C4-2B (cell line): ENCODE results near the gene RPS17.
A peak's percentile ranks its signal among the peaks of the same experiment; 100 is the strongest.

Source experiments
- H3K27ac ChIP-seq: fragments of 450-650 bp; 2 replicates; pipeline ENCODE4 v1.5.1; 2017
- CTCF ChIP-seq: fragments of 450-650 bp; conservative IDR thresholded peaks from 2 replicates; pipeline ENCODE4 v1.5.1; 2017; ENCODE audit warnings: mild to moderate bottlenecking
- ZFX ChIP-seq: fragments of 450-650 bp; IDR thresholded peaks from 2 replicates; pipeline ENCODE4 v1.6.1; 2017

The RPS17 gene

GRCh38 chr15:82540055-82540983 lies at the start of gene RPS17:
Gene RPS17, minus strand, starts transcription at chr15:82540457. Its CDS starts 29 bp downstream, at chr15:82540428.
- TF ChIP-seq ZFX (peak; percentile 85), CTCF (peak; percentile 99)
- H3K27ac ChIP-seq: peak within 1 kb of the TSS; percentile 96

GRCh38 chr15:82587805-82588204 lies 47.5 kb upstream of the RPS17 start:
- H3K27ac ChIP-seq: no peak overlapping the region
- no peak for TF ChIP-seq CTCF
- no peak for TF ChIP-seq ZFX

DNA sequence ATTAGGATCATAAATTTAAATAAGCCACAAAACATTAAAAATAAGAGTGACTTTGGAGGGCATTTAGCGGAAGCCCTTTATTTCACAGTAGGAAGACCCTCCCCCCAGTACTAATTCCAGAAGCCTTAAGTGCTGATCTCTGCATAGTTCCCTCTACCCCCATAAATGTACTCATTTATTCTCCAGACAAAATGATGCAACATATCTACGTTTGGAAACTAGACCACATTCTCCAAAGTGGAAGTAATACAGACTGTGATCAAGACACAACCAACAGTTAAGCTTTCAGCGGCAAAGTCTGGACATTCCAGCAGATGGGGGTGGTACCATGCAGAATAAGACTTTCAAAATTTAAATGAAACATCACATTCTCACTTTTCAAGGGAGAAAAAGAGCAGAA lies 44.8 kb upstream of the RPS17 start:
- H3K27ac ChIP-seq: no peak overlapping the region
- TF ChIP-seq CTCF (no peak), ZFX (no peak)

DNA sequence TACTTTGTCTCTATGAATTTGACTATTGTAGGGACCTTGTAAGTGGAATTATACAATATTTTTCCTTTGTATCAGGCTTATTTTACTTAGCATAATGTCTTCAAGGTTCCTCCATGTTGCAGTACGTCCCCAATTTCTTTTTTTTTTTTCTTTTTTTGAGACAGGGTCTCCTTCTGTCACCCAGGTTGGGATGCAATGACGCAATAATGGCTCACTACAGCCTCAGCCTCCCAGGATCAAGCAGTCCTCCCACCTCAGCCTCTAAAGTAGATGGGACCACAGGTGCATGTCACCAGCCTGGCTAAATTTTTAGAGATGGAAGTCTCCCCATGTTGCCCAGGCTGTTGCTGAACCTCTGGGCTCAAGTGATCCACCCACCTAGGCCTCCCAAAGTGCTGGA lies 40.5 kb upstream of the RPS17 start:
- TF ChIP-seq ZFX: no peak
- no peak for TF ChIP-seq CTCF
- no peak overlapping the region for H3K27ac ChIP-seq

- no peak overlapping the region for H3K27ac ChIP-seq
- TF ChIP-seq ZFX: no peak
- no peak for TF ChIP-seq CTCF
These were observed 35.1 kb upstream of the RPS17 start for GRCh38 chr15:82575335-82575734.

DNA sequence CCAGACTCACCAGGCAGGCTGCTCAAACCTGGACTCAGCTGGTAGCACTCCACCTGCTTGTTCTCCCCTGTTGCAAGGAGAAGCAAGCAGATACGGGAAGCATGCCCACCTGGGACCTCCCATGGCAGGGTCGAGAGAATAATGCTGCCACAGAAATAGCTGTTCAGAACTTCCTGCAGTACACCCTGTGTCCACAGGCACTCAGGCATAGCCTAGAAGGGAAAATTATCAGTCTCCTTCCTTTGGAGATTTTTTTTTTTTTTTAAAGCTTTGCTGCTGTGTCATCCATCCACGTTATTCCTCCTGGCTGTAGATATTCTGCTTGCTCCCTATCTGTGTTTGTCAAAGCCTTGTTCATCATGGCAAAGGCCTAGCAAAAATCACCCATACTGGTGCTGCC lies 32.7 kb upstream of the RPS17 start:
- no peak overlapping the region for H3K27ac ChIP-seq
- TF ChIP-seq CTCF: no peak

GRCh38 chr15:82572311-82572710 lies 32.1 kb upstream of the RPS17 start:
- no peak overlapping the region for H3K27ac ChIP-seq

More at GRCh38 chr15:82572311-82572710, 32.1 kb upstream of the RPS17 start:
- no peak for TF ChIP-seq ZFX
- no peak for TF ChIP-seq CTCF
